HFF-Myc (cell line): ENCODE results near the gene SAMD4B.

ENCODE experiments used
- DNase-seq: peaks from one replicate; pipeline ENCODE4 v3.0.0-alpha.2; 2011; ENCODE audit warnings: low read depth; ENCODE audit errors: extremely low read depth
- H3K4me3 ChIP-seq: replicated peaks from 2 replicates; pipeline ENCODE4 v1.5.1; 2011; ENCODE audit warnings: low read depth, mild to moderate bottlenecking, control low read depth, low read length
- CTCF ChIP-seq: IDR thresholded peaks from 2 replicates; pipeline ENCODE4 v1.5.1; 2012; ENCODE audit warnings: mild to moderate bottlenecking, low read depth, low read length, control low read depth; ENCODE audit errors: missing control alignments

SAMD4B gene

GRCh38 chr19:39390751-39391437 lies 48.7 kb downstream of the SAMD4B start, which contains the start of the genes MED29 and PAF1:
Gene MED29, plus strand, starts transcription at chr19:39391378. Its CDS starts 45 bp downstream, at chr19:39391423.
Gene PAF1, minus strand, starts transcription at chr19:39391106. Its CDS starts 242 bp downstream, at chr19:39390864.
- TF ChIP-seq CTCF = no peak
- H3K4me3 ChIP-seq = peak within 1 kb of the TSS; percentile 89
- peak; percentile 100 for DNase-seq

- DNase-seq = no peak
- no peak overlapping the region for H3K4me3 ChIP-seq
- TF ChIP-seq CTCF = peak; percentile 98
These were observed 55.4 kb downstream of the SAMD4B start for GRCh38 chr19:39397360-39398296.

- DNase-seq = no peak
- no peak for TF ChIP-seq CTCF
- H3K4me3 ChIP-seq = no peak overlapping the region
These were observed 56.2 kb downstream of the SAMD4B start for GRCh38 chr19:39398297-39398864.

GRCh38 chr19:39399668-39400050 lies 57.4 kb downstream of the SAMD4B start:
- DNase-seq = no peak
- no peak overlapping the region for H3K4me3 ChIP-seq

GRCh38 chr19:39400061-39400460 lies 57.8 kb downstream of the SAMD4B start:
- no peak for TF ChIP-seq CTCF
- no peak overlapping the region for H3K4me3 ChIP-seq
- no peak for DNase-seq

More at GRCh38 chr19:39399668-39400050, 57.4 kb downstream of the SAMD4B start:
- TF ChIP-seq CTCF = no peak

- DNase-seq = no peak
- no peak overlapping the region for H3K4me3 ChIP-seq
- TF ChIP-seq CTCF = no peak
These were observed 58.9 kb downstream of the SAMD4B start for GRCh38 chr19:39401070-39401548.
